Naive thymus-derived CD8-positive, alpha-beta T cell (primary cell): ENCODE results near the gene ZNF414. TPM values are rescaled to one million over a fixed set of nuclear protein-coding genes. Genes with fewer than 3 reads are reported as not detected.

ENCODE experiments used
- ATAC-seq, 2 donors: fragments of 150-1000 bp; cut with Tn5 transposase in 1 of 2; sonication (Bioruptor Pico), chemical (Tn5 transposase) in 1 of 2; 1 replicate in 1 of 2; 2 replicates in 1 of 2; pipeline ENCODE4 v1.10.0; 2021; ENCODE audit warnings: mild to moderate bottlenecking in 2 of 2, moderate library complexity in 2 of 2
- POLR2A ChIA-PET: fragments of 350-600 bp; sonication (Branson Sonifier 250); formaldehyde crosslinking; loops from one replicate; lab custom pipeline; 2021; ENCODE audit warnings: antibody characterized with exemption; lab: Charles Lee
- DNase-seq, 10 donors: peaks; one replicate each; pipeline versions ENCODE4 v3.0.0 to v3.0.0-alpha.2; 2020 to 2022
- H3K27ac Mint-ChIP-seq, 10 donors: one replicate each; pipeline ENCODE4 v1.8.0; 2020 to 2022; ENCODE audit warnings: mild to moderate bottlenecking in 10 of 10, mixed read lengths in 10 of 10, moderate library complexity in 4 of 10, inconsistent platforms in 1 of 10
- H3K27me3 Mint-ChIP-seq, 5 donors: one replicate each; pipeline ENCODE4 v1.8.0; 2021 to 2022; ENCODE audit warnings: mixed read lengths in 5 of 5
- H3K36me3 Mint-ChIP-seq, 3 donors: one replicate each; pipeline ENCODE4 v1.8.0; 2020 to 2022; ENCODE audit warnings: mixed read lengths in 3 of 3, mild to moderate bottlenecking in 2 of 3, inconsistent platforms in 1 of 3
- H3K4me1 Mint-ChIP-seq, 4 donors: one replicate each; pipeline ENCODE4 v1.8.0; 2021 to 2022; ENCODE audit warnings: mixed read lengths in 4 of 4
- H3K4me3 Mint-ChIP-seq, 10 donors: one replicate each; pipeline ENCODE4 v1.8.0; 2020 to 2022; ENCODE audit warnings: mild to moderate bottlenecking in 10 of 10, mixed read lengths in 10 of 10, moderate library complexity in 6 of 10, inconsistent platforms in 1 of 10
- H3K9me3 Mint-ChIP-seq, 9 donors: one replicate each; pipeline ENCODE4 v1.8.0; 2020 to 2022; ENCODE audit warnings: mixed read lengths in 9 of 9, mild to moderate bottlenecking in 3 of 9, inconsistent platforms in 1 of 9, moderate library complexity in 1 of 9
- polyA plus RNA-seq, 3 donors: library from polyadenylated mRNA; unstranded; fragments of 300-500 nt; fragmentation: Illumina TruSeq; gene quantifications; one replicate each; pipeline ENCODE4 v1.2.3, GENCODE V29; 2021
- total RNA-seq, 8 experiments: library from RNA in 2 of 8; stranded (reverse) in 2 of 8; gene quantifications; one replicate each; pipeline ENCODE4 v1.2.3 and lab custom pipeline; 2021 to 2026

Gene ZNF414
- total and polyA plus RNA-seq, 5 experiments from 2014 or later = 15.2 to 73.1 (median 34.2) TPM

GRCh38 chr19:8461891-8462290 is 52.1 kb downstream of the ZNF414 start:
- Mint-ChIP-seq H3K36me3 (peaks cover 9 to 94% (median 21%) of the 10 kb centered on the region in 3 donors), H3K27me3 (no peaks in the 10 kb centered on the region), H3K27ac (no peak overlapping the region), H3K9me3 (no peaks in the 10 kb centered on the region), H3K4me3 (no peak overlapping the region), H3K4me1 (peaks cover 30 to 76% (median 61%) of the 10 kb centered on the region in 4 donors)
- no peak for ATAC-seq
- DNase-seq = no peak
- POLR2A ChIA-PET = interaction anchor here (0.9 kb wide), 1 partner anchor 48 kb away, joined by 3 read pairs; the partner anchor contains the start of gene MARCHF2

- H3K9me3 Mint-ChIP-seq = no peaks in the 10 kb centered on the region
- peaks cover 33 to 79% (median 66%) of the 10 kb centered on the region in 4 donors for H3K4me1 Mint-ChIP-seq
- ATAC-seq = no peak
- H3K4me3 Mint-ChIP-seq = no peak overlapping the region
- H3K27ac Mint-ChIP-seq = no peak overlapping the region
- POLR2A ChIA-PET = no interaction called here
- DNase-seq = no peak
- peaks cover 7 to 94% (median 17%) of the 10 kb centered on the region in 3 donors for H3K36me3 Mint-ChIP-seq
- H3K27me3 Mint-ChIP-seq = no peaks in the 10 kb centered on the region
Observed at GRCh38 chr19:8461376-8461775, 52.6 kb downstream of the ZNF414 start.

GRCh38 chr19:8460516-8461298 is 53.3 kb downstream of the ZNF414 start:
- POLR2A ChIA-PET = interaction anchor here (1.1 kb wide), 1 partner anchor 14 kb away, joined by 3 read pairs; no protein-coding TSS in a partner anchor
- peak overlapping the region in 3 of 10 donors; percentile 13 to 39 (median 37) for H3K27ac Mint-ChIP-seq
- H3K4me1 Mint-ChIP-seq = peaks cover 33 to 83% (median 72%) of the 10 kb centered on the region in 4 donors
- H3K36me3 Mint-ChIP-seq = peaks cover 4 to 94% (median 12%) of the 10 kb centered on the region in 3 donors
- H3K9me3 Mint-ChIP-seq = no peaks in the 10 kb centered on the region
- H3K4me3 Mint-ChIP-seq = peak overlapping the region in 1 of 10 donors; percentile 20
- DNase-seq = no peak
- no peak for ATAC-seq
- H3K27me3 Mint-ChIP-seq = no peaks in the 10 kb centered on the region

Other genes starting within 250 kb of the ZNF414 start
- gene CD320, start 205.8 kb downstream of the ZNF414 start, total RNA-seq = 10 to 100 TPM; 33.9 to 34.4 TPM
- 10 to 100 TPM; 51.9 to 58.0 (median 56.8) TPM for gene CD320, start 205.8 kb downstream of the ZNF414 start, polyA plus RNA-seq
- gene NDUFA7, start 192.8 kb downstream of the ZNF414 start, total RNA-seq = 10 to 100 TPM; 28.5 to 35.3 TPM
- 100 to 1,000 TPM; 117 to 136 (median 135) TPM for gene NDUFA7, start 192.8 kb downstream of the ZNF414 start, polyA plus RNA-seq
- gene RPS28, start 192.7 kb downstream of the ZNF414 start, total RNA-seq = 1,000 to 10,000 TPM; 3,024 to 3,108 TPM
- 1,000 to 10,000 TPM; 3,764 to 4,165 (median 4,042) TPM for gene RPS28, start 192.7 kb downstream of the ZNF414 start, polyA plus RNA-seq
- gene KANK3, start 170.9 kb downstream of the ZNF414 start, total RNA-seq = 1 to 10 TPM; 1.4 to 3.3 TPM
- gene KANK3, start 170.9 kb downstream of the ZNF414 start, polyA plus RNA-seq = 1 to 10 TPM in 2 of 3 donors, under 1 TPM in 1; 0.82 to 2.3 (median 1.5) TPM
- gene ANGPTL4, start 150.0 kb downstream of the ZNF414 start, total RNA-seq = not detected
- gene ANGPTL4, start 150.0 kb downstream of the ZNF414 start, polyA plus RNA-seq = under 1 TPM in 1 of 3 donors, not detected in 2; 0.23 TPM
- gene RAB11B, start 123.8 kb downstream of the ZNF414 start, total RNA-seq = 100 to 1,000 TPM; 108 to 112 TPM
- gene RAB11B, start 123.8 kb downstream of the ZNF414 start, polyA plus RNA-seq = 10 to 100 TPM; 46.9 to 73.6 (median 53.9) TPM
- 10 to 100 TPM; 25.8 to 31.4 TPM for gene MARCHF2, start 100.9 kb downstream of the ZNF414 start, total RNA-seq
- 10 to 100 TPM; 21.1 to 40.1 (median 38.2) TPM for gene MARCHF2, start 100.9 kb downstream of the ZNF414 start, polyA plus RNA-seq
- gene HNRNPM, start 69.2 kb downstream of the ZNF414 start, total RNA-seq = 100 to 1,000 TPM; 207 to 227 TPM
- gene HNRNPM, start 69.2 kb downstream of the ZNF414 start, polyA plus RNA-seq = 100 to 1,000 TPM; 214 to 304 (median 217) TPM
- gene PRAM1, start 11.5 kb downstream of the ZNF414 start, total RNA-seq = 1 to 10 TPM; 3.5 to 4.7 TPM
- gene PRAM1, start 11.5 kb downstream of the ZNF414 start, polyA plus RNA-seq = under 1 TPM in 2 of 3 donors, not detected in 1; 0.07 to 0.20 TPM
- gene MYO1F, start 63.3 kb upstream of the ZNF414 start, total RNA-seq = 10 to 100 TPM; 64.4 to 65.0 TPM
- gene MYO1F, start 63.3 kb upstream of the ZNF414 start, polyA plus RNA-seq = 10 to 100 TPM in 1 of 3 donors, 1 to 10 TPM in 2; 4.4 to 30.1 (median 5.6) TPM
- gene ADAMTS10, start 96.5 kb upstream of the ZNF414 start, total RNA-seq = 100 to 1,000 TPM; 190 to 196 TPM
- 1 to 10 TPM; 1.2 to 3.4 (median 2.0) TPM for gene ADAMTS10, start 96.5 kb upstream of the ZNF414 start, polyA plus RNA-seq
- not detected for gene NFILZ, start 116.5 kb upstream of the ZNF414 start, total RNA-seq
- not detected for gene NFILZ, start 116.5 kb upstream of the ZNF414 start, polyA plus RNA-seq
- gene ACTL9, start 184.6 kb upstream of the ZNF414 start, total RNA-seq = not detected
- not detected for gene ACTL9, start 184.6 kb upstream of the ZNF414 start, polyA plus RNA-seq
- not detected for gene OR2Z1, start 207.5 kb upstream of the ZNF414 start, total RNA-seq
- gene OR2Z1, start 207.5 kb upstream of the ZNF414 start, polyA plus RNA-seq = not detected